NCI-H1417 treated with DMSO at 0.1 percent for 48 hours (cell line): ENCODE data around the gene ORAI1.
"Not testable (repeated sequence)": the region's sequence is repeated elsewhere in the genome, so short reads cannot be mapped to it uniquely, and the experiment has no call there.

Source experiments
- DNase-seq: peaks from one replicate; lab custom pipeline; 2025; lab: John Stamatoyannopoulos, UW

ORAI1 gene

GRCh38 chr12:121649322-121649721 is 23.0 kb downstream of the ORAI1 start:
- DNase-seq = no peak

- no peak for DNase-seq
Measured at GRCh38 chr12:121649819-121650353, 23.6 kb downstream of the ORAI1 start.

GRCh38 chr12:121651320-121651719 is 25.0 kb downstream of the ORAI1 start:
- no peak for DNase-seq

GRCh38 chr12:121652767-121653497 is 26.6 kb downstream of the ORAI1 start:
- DNase-seq = no peak

GRCh38 chr12:121653999-121654398 is 27.7 kb downstream of the ORAI1 start:
- no peak for DNase-seq

GRCh38 chr12:121656122-121656521 is 29.8 kb downstream of the ORAI1 start:
- no peak for DNase-seq

GRCh38 chr12:121657305-121658008 is 31.1 kb downstream of the ORAI1 start:
- DNase-seq = no peak

- DNase-seq = not testable (repeated sequence)
Measured at GRCh38 chr12:121661353-121662105, 35.2 kb downstream of the ORAI1 start.

- no peak for DNase-seq
Measured at GRCh38 chr12:121663610-121663929, 37.2 kb downstream of the ORAI1 start.

- DNase-seq = not testable (repeated sequence)
Measured at GRCh38 chr12:121666829-121667228, 40.5 kb downstream of the ORAI1 start.

- DNase-seq = no peak
Measured at GRCh38 chr12:121668750-121669520, 42.6 kb downstream of the ORAI1 start.

- DNase-seq = no peak
Measured at GRCh38 chr12:121669521-121669900, 43.2 kb downstream of the ORAI1 start, which contains the start of gene MORN3. Gene MORN3, minus strand, starts transcription at chr12:121669654. Its CDS starts 171 bp downstream, at chr12:121669483.

- no peak for DNase-seq
Measured at GRCh38 chr12:121673013-121673511, 46.7 kb downstream of the ORAI1 start.

- DNase-seq = no peak
Measured at GRCh38 chr12:121676190-121676589, 49.9 kb downstream of the ORAI1 start.

- DNase-seq = no peak
Measured at GRCh38 chr12:121678305-121678704, 52.0 kb downstream of the ORAI1 start.

- DNase-seq = no peak
Measured at GRCh38 chr12:121678716-121679300, 52.5 kb downstream of the ORAI1 start.

- not testable (repeated sequence) for DNase-seq
Measured at GRCh38 chr12:121679661-121680197, 53.4 kb downstream of the ORAI1 start.

- no peak for DNase-seq
Measured at GRCh38 chr12:121688966-121689365, 62.6 kb downstream of the ORAI1 start.

GRCh38 chr12:121689430-121689829 is 63.1 kb downstream of the ORAI1 start:
- no peak for DNase-seq
